ENCODE data around the gene TM9SF2. TPM values are rescaled to one million over a fixed set of nuclear protein-coding genes. Genes with fewer than 3 reads are reported as not detected.
A peak's percentile ranks its signal among the peaks of the same experiment; 100 is the strongest.

The TM9SF2 gene
- total RNA-seq, 1 donor from 2014 or later = 122 TPM

DNA sequence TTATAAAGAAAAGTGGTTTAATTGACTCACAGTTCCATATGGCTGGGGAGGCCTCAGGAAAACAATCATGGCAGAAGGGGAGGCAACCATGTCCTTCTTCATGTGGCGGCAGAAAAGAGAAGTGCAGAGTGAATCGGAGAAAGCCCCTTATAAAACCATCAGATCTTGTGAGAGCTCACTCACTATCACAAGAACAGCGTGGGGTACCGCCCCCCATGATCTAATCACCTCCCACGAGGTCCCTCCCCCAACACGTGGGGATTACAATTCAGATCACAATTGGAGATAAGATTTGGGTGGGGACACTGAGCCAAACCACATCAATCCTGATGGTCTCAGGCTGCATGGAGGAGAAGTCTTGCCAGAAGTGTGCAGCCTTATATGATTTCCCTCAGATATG, 26.0 kb downstream of the TM9SF2 start:
- no peak overlapping the region for H3K4me3 Mint-ChIP-seq (ENCODE audit: unreplicated experiment)
- H3K27me3 Mint-ChIP-seq (ENCODE audit: unreplicated experiment) = no peaks in the 10 kb centered on the region

DNA sequence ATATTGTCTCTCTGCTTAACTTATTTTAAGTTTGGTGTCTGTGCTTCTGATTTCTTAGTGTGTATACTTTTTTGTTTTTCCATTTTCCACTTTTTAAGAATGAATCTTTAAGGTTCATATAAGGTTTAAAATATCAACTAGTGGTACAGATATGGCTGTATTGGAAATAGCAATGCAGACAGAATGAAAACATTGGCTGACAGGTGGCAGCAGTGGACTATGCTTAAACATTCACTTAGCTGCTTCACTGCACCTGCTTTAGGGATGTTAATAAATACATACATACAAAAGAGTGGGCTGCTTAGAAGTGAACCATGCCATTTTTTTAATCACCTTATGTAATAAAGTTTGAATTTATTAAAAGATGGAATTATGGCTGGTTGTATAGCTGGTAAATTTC, 27.3 kb downstream of the TM9SF2 start:
- peaks cover 25% of the 10 kb centered on the region for H3K36me3 Mint-ChIP-seq (ENCODE audit: unreplicated experiment)
- no peak for DNase-seq (ENCODE audit: extremely low spot score, unreplicated experiment)
- no peak overlapping the region for H3K4me3 Mint-ChIP-seq (ENCODE audit: unreplicated experiment)
- no peaks in the 10 kb centered on the region for H3K27me3 Mint-ChIP-seq (ENCODE audit: unreplicated experiment)
- no peaks in the 10 kb centered on the region for H3K9me3 Mint-ChIP-seq (ENCODE audit: unreplicated experiment)
- no peak overlapping the region for H3K27ac Mint-ChIP-seq (ENCODE audit: unreplicated experiment)
- TF ChIP-seq, protein P1, sequence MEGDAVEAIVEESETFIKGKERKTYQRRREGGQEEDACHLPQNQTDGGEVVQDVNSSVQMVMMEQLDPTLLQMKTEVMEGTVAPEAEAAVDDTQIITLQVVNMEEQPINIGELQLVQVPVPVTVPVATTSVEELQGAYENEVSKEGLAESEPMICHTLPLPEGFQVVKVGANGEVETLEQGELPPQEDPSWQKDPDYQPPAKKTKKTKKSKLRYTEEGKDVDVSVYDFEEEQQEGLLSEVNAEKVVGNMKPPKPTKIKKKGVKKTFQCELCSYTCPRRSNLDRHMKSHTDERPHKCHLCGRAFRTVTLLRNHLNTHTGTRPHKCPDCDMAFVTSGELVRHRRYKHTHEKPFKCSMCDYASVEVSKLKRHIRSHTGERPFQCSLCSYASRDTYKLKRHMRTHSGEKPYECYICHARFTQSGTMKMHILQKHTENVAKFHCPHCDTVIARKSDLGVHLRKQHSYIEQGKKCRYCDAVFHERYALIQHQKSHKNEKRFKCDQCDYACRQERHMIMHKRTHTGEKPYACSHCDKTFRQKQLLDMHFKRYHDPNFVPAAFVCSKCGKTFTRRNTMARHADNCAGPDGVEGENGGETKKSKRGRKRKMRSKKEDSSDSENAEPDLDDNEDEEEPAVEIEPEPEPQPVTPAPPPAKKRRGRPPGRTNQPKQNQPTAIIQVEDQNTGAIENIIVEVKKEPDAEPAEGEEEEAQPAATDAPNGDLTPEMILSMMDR (IDR thresholded peaks at IDR 0.05) = peak; percentile 48
- H3K4me1 Mint-ChIP-seq (ENCODE audit: unreplicated experiment) = no peaks in the 10 kb centered on the region

More for the DNA sequence above, 26.0 kb downstream of the TM9SF2 start:
- Mint-ChIP-seq H3K9me3 (ENCODE audit: unreplicated experiment) (no peaks in the 10 kb centered on the region), H3K4me1 (ENCODE audit: unreplicated experiment) (no peaks in the 10 kb centered on the region), H3K27ac (ENCODE audit: unreplicated experiment) (no peak overlapping the region), H3K36me3 (ENCODE audit: unreplicated experiment) (peaks cover 35% of the 10 kb centered on the region)
- TF ChIP-seq, protein P1 (IDR thresholded peaks at IDR 0.05) = no peak
- no peak for DNase-seq (ENCODE audit: extremely low spot score, unreplicated experiment)

DNA sequence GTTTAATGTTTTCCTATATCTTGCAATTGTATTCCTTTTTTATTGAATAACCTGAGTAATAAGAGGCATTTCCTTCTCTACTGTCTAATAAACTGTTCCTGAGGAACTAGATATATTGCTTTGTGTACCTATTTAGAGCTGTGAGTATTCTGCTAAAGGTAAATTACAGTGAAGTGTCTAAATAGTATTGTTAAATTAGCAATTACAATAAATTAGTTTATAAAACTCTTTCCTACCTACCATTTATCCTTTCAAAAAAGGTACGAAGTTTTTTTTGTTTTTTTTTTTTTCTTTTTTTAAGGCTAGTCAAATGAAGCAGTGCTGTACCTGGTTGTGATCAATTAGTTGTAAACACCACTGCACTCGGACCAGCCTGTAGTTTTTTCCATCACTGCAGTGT, 34.8 kb downstream of the TM9SF2 start:
- no peaks in the 10 kb centered on the region for H3K27me3 Mint-ChIP-seq (ENCODE audit: unreplicated experiment)
- H3K4me1 Mint-ChIP-seq (ENCODE audit: unreplicated experiment) = no peaks in the 10 kb centered on the region
- no peak overlapping the region for H3K4me3 Mint-ChIP-seq (ENCODE audit: unreplicated experiment)
- TF ChIP-seq, protein P1 (IDR thresholded peaks at IDR 0.05) = no peak
- no peak overlapping the region for H3K27ac Mint-ChIP-seq (ENCODE audit: unreplicated experiment)
- H3K36me3 Mint-ChIP-seq (ENCODE audit: unreplicated experiment) = peaks cover 34% of the 10 kb centered on the region
- no peak for DNase-seq (ENCODE audit: extremely low spot score, unreplicated experiment)
- no peaks in the 10 kb centered on the region for H3K9me3 Mint-ChIP-seq (ENCODE audit: unreplicated experiment)

DNA sequence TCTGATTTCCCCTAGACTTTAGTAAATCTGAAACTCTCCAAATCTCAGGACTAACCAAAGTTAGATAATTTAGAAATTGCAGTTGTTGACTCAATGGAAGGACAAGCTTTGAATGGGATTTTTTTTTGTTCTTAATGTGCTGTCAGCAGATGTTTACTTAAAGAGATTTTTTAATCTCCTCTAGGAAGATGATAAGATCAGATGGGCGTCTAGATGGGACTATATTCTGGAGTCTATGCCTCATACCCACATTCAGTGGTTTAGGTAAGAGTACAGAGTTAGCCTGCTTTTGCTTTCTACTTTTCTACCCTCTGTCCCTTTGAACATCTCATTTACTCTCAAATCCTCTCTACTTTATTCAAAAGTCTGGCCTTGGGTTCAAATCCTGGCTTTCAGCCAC, 39.3 kb downstream of the TM9SF2 start:
- Mint-ChIP-seq H3K4me1 (ENCODE audit: unreplicated experiment) (no peaks in the 10 kb centered on the region), H3K27me3 (ENCODE audit: unreplicated experiment) (no peaks in the 10 kb centered on the region), H3K27ac (ENCODE audit: unreplicated experiment) (no peak overlapping the region), H3K9me3 (ENCODE audit: unreplicated experiment) (no peaks in the 10 kb centered on the region), H3K36me3 (ENCODE audit: unreplicated experiment) (peaks cover 45% of the 10 kb centered on the region), H3K4me3 (ENCODE audit: unreplicated experiment) (no peak overlapping the region)
- TF ChIP-seq, protein P1 (IDR thresholded peaks at IDR 0.05) = no peak
- DNase-seq (ENCODE audit: extremely low spot score, unreplicated experiment) = no peak

DNA sequence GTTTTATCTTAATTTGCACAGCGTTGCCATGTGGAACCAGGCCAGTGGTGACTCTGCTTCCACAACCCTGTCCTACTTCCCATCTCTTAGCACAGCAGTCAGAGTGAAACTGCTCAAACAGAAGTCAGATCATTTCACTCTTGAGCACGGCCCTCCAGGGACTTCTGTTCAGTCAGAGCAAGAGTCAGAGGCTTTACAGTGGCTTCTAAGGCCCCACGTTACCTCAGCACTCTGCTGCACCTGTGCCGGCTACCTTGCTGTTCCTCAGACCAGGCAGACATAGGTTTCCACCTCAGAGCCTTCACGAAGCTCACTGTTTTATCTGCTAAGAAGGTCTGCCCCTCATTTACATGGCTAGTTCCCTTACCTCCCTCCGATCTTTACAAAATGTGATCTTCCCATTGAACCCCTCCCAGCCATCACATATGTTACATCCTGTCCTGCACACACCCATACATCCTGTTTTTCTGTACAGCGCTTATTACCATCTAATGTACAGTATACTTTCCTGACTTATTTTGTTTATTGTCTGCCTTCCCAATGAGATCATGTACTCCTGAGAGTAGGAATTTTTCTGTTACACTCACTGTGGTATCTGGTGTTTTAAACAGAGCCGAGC, 41.6 kb downstream of the TM9SF2 start:
- DNase-seq (ENCODE audit: extremely low spot score, unreplicated experiment) = no peak
- peaks cover 57% of the 10 kb centered on the region for H3K36me3 Mint-ChIP-seq (ENCODE audit: unreplicated experiment)
- no peak overlapping the region for H3K4me3 Mint-ChIP-seq (ENCODE audit: unreplicated experiment)
- TF ChIP-seq, protein P1 (IDR thresholded peaks at IDR 0.05) = no peak
- no peaks in the 10 kb centered on the region for H3K9me3 Mint-ChIP-seq (ENCODE audit: unreplicated experiment)
- no peak overlapping the region for H3K27ac Mint-ChIP-seq (ENCODE audit: unreplicated experiment)
- H3K27me3 Mint-ChIP-seq (ENCODE audit: unreplicated experiment) = no peaks in the 10 kb centered on the region
- no peaks in the 10 kb centered on the region for H3K4me1 Mint-ChIP-seq (ENCODE audit: unreplicated experiment)

Data from osteocyte (in vitro differentiated cells).